Heart right ventricle (tissue), 16 donors: ENCODE results near the gene OR2T11. TPM values are rescaled to one million over a fixed set of nuclear protein-coding genes. Genes with fewer than 3 reads are reported as not detected.
"Not testable (repeated sequence)": the region's sequence is repeated elsewhere in the genome, so short reads cannot be mapped to it uniquely, and the experiment has no call there.

Experiments used
- ATAC-seq, 8 donors: fragments of 200-7000 bp; cut with Tn5 transposase; one replicate each; pipeline ENCODE4 v1.9.1; 2020; ENCODE audit warnings: mild to moderate bottlenecking in 8 of 8, moderate library complexity in 8 of 8, moderate number of reproducible peaks in 1 of 8
- DNase-seq, 2 donors: peaks; one replicate each; pipeline ENCODE4 v3.0.0-alpha.2; 2020
- H3K27ac ChIP-seq, 10 donors: fragments of 200-600 bp; sonication (generic) in 2 of 10; one replicate each; pipeline versions ENCODE4 v1.5.0 to v1.8.0; 2020 to 2022; ENCODE audit warnings: mild to moderate bottlenecking in 3 of 10
- H3K27me3 ChIP-seq, 7 donors: fragments of 200-600 bp; one replicate each; pipeline ENCODE4 v1.8.0; 2021 to 2022; ENCODE audit warnings: mild to moderate bottlenecking in 2 of 7
- H3K36me3 ChIP-seq, 9 donors: fragments of 200-600 bp; sonication (generic) in 1 of 9; one replicate each; pipeline versions ENCODE4 v1.5.0 to v1.8.0; 2020 to 2022; ENCODE audit warnings: mild to moderate bottlenecking in 2 of 9
- H3K4me1 ChIP-seq, 9 donors: fragments of 200-600 bp; sonication (generic) in 1 of 9; one replicate each; pipeline versions ENCODE4 v1.5.0 to v1.8.0; 2020 to 2022; ENCODE audit warnings: mild to moderate bottlenecking in 4 of 9
- H3K4me3 ChIP-seq, 10 donors: fragments of 200-600 bp; sonication (generic) in 2 of 10; one replicate each; pipeline versions ENCODE4 v1.5.0 to v1.8.0; 2020 to 2022; ENCODE audit warnings: mild to moderate bottlenecking in 7 of 10, moderate library complexity in 2 of 10
- H3K9me3 ChIP-seq, 11 donors: fragments of 200-600 bp in 10 of 11; sonication (generic) in 2 of 11; one replicate each; pipeline versions ENCODE4 v1.5.0 to v1.8.0; 2013 to 2022; ENCODE audit warnings: mild to moderate bottlenecking in 2 of 11, control low read depth in 1 of 11, moderate library complexity in 1 of 11
- WGBS, 2 donors: extraction: QIAGEN DNeasy Blood & Tissue Kit; methylation state at CpG; one replicate each; pipeline ENCODE4 v1.1.7; 2013; ENCODE audit warnings: inconsistent platforms in 1 of 2; 5-methylcytosine and 5-hydroxymethylcytosine counted together
- intact Hi-C, 10 donors: fragments of 100-400 bp; cut with DNase I; formaldehyde crosslinking; loops; one replicate each; pipeline versions ENCODE4 v1.11.1 to v1.14.2; 2022
- polyA plus RNA-seq, 2 donors: library from polyadenylated mRNA; stranded (reverse); fragments of 200-250 nt; gene quantifications; one replicate each; pipeline ENCODE4 v1.2.3, GENCODE V29; 2013
- total RNA-seq, 10 donors: library from RNA; stranded (reverse); fragmentation: NEBNext Ultra II Directional in 3 of 10; extraction: Animal tissue kit (Norgen Biotek cat#: 25700) in 3 of 10; gene quantifications; one replicate each; pipeline versions ENCODE4 v1.2.1 to v1.2.4, GENCODE V29; 2021 to 2023
- TF ChIP-seq, protein P1 (sequence below), 9 donors: fragments of 200-600 bp; sonication (generic) in 2 of 9; IDR thresholded peaks; one replicate each; pipeline versions ENCODE4 v1.5.0 to v1.8.0; 2021 to 2022; ENCODE audit warnings: antibody characterized with exemption in 9 of 9, mild to moderate bottlenecking in 5 of 9, moderate library complexity in 1 of 9
- donor health status: Arrhythmogenic right ventricular cardiomyopathy.
- donor health status: ischemic (EF 13 %, LVEDD 7.1; RV severe dilation, severe dysfunction).
- donor health status: healthy with polysubstance abuse.
- donor health status: DM: no; HTN: yes; CAD: no.
- donor health status: DM: no; HTN: no; CAD: no.
- donor health status: ischemic (EF 25% LVEDD 6.9; RV normal size, moderate dysfunction).
- donor health status: ischemic (EF 25% LVEDD 5.7; RV mildly dilated, moderate dysfunction).
- donor health status: healthy.
- donor health status: DM: yes; HTN: yes; CAD: no.
- donor health status: Ischemic cardiomyopathy.
- donor health status: ischemic (EF 35%, LVEDD 5.7; RV mildly dilated, moderate dysfunction).
- donor health status: nonischemic (EF 11% LVEDD 7.7; RV severe dilation, severe dysfunction).
- donor health status: DM: yes; HTN: yes; CAD: no.
- donor health status: PGD.
- donor health status: ischemic (EF 29% LVEDD 5.4; RV normal size, mild dysfunction).
- donor health status: nonischemic (EF 23%, LVEDD 6.1; RV moderate dilation, normal function).

The OR2T11 gene
- total and polyA plus RNA-seq, 12 donors: not detected

DNA sequence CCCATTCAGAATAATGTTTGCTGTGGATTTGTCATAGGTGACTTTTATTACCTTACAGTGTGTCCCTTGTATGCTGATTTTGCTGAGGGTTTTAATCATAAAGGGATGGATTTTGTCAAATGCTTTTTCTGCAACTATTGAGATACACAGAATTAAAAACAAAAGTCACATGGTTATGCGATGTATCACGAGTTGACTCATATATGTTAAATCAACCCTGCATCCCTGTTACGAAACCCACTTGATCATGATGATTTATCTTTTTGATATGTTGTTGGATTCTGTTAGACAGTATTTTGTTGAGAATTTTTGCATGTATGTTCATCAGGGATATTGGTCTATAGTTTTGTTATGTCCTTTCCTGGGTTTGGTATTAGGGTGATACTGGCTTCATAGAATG, 49.6 kb downstream of the OR2T11 start:
- Histone ChIP-seq H3K27me3 (no peaks in the 10 kb centered on the region), H3K9me3 (no peaks in the 10 kb centered on the region), H3K36me3 (no peaks in the 10 kb centered on the region), H3K27ac (no peak overlapping the region), H3K4me3 (no peak overlapping the region), H3K4me1 (no peaks in the 10 kb centered on the region)
- DNase-seq: no peak
- ATAC-seq: no peak
- TF ChIP-seq, protein P1, sequence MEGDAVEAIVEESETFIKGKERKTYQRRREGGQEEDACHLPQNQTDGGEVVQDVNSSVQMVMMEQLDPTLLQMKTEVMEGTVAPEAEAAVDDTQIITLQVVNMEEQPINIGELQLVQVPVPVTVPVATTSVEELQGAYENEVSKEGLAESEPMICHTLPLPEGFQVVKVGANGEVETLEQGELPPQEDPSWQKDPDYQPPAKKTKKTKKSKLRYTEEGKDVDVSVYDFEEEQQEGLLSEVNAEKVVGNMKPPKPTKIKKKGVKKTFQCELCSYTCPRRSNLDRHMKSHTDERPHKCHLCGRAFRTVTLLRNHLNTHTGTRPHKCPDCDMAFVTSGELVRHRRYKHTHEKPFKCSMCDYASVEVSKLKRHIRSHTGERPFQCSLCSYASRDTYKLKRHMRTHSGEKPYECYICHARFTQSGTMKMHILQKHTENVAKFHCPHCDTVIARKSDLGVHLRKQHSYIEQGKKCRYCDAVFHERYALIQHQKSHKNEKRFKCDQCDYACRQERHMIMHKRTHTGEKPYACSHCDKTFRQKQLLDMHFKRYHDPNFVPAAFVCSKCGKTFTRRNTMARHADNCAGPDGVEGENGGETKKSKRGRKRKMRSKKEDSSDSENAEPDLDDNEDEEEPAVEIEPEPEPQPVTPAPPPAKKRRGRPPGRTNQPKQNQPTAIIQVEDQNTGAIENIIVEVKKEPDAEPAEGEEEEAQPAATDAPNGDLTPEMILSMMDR (IDR thresholded peaks at IDR 0.05): no peak
- 74 to 75% methylated on average over 3 of the region's 3 CpGs for WGBS, 2 donors
- intact Hi-C loops: no loop called here

DNA sequence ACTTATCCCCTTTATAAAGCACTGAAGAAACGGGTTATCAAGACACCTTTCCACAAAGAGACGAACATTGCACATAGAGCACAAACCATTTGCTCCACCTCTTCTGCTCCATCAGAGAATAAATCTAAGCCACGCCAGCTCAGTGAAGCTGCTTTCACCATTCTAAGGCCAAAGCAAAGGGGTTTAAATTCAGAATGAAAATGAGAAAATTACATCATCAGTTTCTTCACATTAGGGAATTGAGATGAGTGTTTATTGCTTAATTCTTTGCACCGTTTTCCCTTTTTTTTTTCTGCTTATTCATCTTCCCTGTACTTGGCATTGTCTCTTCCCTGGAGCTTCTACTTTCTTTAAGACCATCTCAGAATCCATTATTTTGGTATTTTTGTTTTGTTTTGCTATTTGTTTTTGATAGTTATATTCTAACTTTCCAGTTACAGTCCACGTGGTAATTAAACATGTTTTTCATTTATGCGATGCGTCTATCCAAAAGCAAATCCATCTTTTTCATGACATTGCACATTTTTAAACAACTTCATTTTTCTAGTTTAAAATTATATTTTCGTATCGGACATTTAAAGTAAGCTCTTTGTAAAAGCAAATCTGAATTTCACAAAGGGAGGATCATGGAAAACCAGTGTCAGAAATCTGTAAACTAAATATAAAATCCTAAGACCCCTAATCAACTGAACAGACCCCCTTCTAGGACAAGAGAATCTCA, 58.5 kb downstream of the OR2T11 start:
- DNase-seq (no peak), ATAC-seq (no peak)
- Histone ChIP-seq H3K9me3 (peaks cover 0 to 8% (median 0%) of the 10 kb centered on the region in 11 donors), H3K36me3 (no peaks in the 10 kb centered on the region), H3K4me1 (no peaks in the 10 kb centered on the region), H3K27me3 (no peaks in the 10 kb centered on the region), H3K27ac (no peak overlapping the region), H3K4me3 (no peak overlapping the region)
- TF ChIP-seq, protein P1 (IDR thresholded peaks at IDR 0.05): no peak
- intact Hi-C loops: no loop called here
- WGBS, 2 donors: 77 to 79% methylated on average over 9 of the region's 9 CpGs

DNA sequence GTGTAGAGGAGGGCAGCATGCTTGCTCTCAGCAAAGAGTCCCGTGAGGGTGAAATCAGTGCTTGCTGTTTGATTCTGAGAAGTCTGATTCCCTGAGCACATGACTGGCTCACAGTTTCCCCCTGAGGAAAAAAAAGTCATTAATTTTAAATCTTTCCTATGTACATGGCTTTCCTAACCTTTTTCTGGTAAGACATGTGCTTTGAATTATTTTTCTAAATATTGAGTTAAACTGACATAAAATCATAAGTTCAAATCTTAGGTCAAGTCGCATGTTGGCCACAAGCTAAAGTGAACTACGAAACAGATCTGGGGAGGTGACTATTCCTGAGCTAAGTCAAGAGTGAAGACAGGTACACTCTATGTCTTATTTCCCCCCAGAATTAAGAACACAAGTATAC, 60.2 kb downstream of the OR2T11 start, which contains the start of gene OR2T34:
Gene OR2T34, minus strand, starts transcription at position 101 of the 400 bp plus-strand sequence. Its CDS starts 0 bp downstream, at position 101.
- H3K4me3 ChIP-seq, H3K27me3 ChIP-seq, H3K27ac ChIP-seq, H3K4me1 ChIP-seq, DNase-seq, H3K9me3 ChIP-seq, ATAC-seq, intact Hi-C loops, H3K36me3 ChIP-seq: not testable (repeated sequence)
- 81 to 87% methylated on average over 3 of the region's 3 CpGs for WGBS, 2 donors

DNA sequence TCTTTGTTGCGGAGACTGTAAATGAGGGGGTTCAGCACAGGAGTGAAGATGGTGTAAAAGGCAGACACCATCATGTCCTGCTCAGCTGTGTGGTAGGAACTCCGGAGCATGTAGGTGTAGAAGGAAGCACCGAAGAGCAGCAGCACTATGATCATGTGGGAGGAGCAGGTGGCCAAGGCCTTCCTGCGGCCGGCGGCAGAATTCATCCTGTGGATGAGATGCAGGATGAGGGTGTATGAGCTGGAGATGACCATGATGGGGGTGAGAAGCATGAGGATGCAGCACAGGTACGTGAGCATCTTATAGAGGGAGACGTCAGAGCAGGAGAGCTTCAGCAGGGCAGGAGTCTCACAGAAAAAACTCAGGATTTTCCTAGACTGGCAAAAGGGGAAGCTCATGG, 61.0 kb downstream of the OR2T11 start:
- WGBS, 2 donors: 77 to 86% methylated on average over 2 to 5 of the region's 8 CpGs
- H3K27me3 ChIP-seq, H3K4me3 ChIP-seq, H3K4me1 ChIP-seq, intact Hi-C loops, H3K36me3 ChIP-seq, DNase-seq, H3K27ac ChIP-seq, ATAC-seq, H3K9me3 ChIP-seq: not testable (repeated sequence)

Other genes with a start within 250 kb of the OR2T11 start
- not detected for gene OR2T1, start 232.0 kb downstream of the OR2T11 start, total RNA-seq
- gene OR2T1, start 232.0 kb downstream of the OR2T11 start, polyA plus RNA-seq: not detected
- not detected for gene OR2T2, start 189.5 kb downstream of the OR2T11 start, total RNA-seq
- gene OR2T2, start 189.5 kb downstream of the OR2T11 start, polyA plus RNA-seq: not detected
- not detected for gene OR2T3, start 161.7 kb downstream of the OR2T11 start, total RNA-seq
- gene OR2T3, start 161.7 kb downstream of the OR2T11 start, polyA plus RNA-seq: not detected
- gene OR2T5, start 146.5 kb downstream of the OR2T11 start, total RNA-seq: not detected
- not detected for gene OR2T5, start 146.5 kb downstream of the OR2T11 start, polyA plus RNA-seq
- gene OR2G6, start 127.0 kb downstream of the OR2T11 start, total RNA-seq: not detected
- gene OR2G6, start 127.0 kb downstream of the OR2T11 start, polyA plus RNA-seq: not detected
- not detected for gene OR2T29, start 72.3 kb downstream of the OR2T11 start, total RNA-seq
- not detected for gene OR2T29, start 72.3 kb downstream of the OR2T11 start, polyA plus RNA-seq
- gene OR2T34, start 60.3 kb downstream of the OR2T11 start, total RNA-seq: not detected
- gene OR2T34, start 60.3 kb downstream of the OR2T11 start, polyA plus RNA-seq: not detected
- not detected for gene OR2T10, start 37.4 kb downstream of the OR2T11 start, total RNA-seq
- not detected for gene OR2T10, start 37.4 kb downstream of the OR2T11 start, polyA plus RNA-seq
- gene OR2T35, start 10.2 kb upstream of the OR2T11 start, total RNA-seq: not detected
- gene OR2T35, start 10.2 kb upstream of the OR2T11 start, polyA plus RNA-seq: not detected
- not detected for gene OR2T27, start 20.4 kb upstream of the OR2T11 start, total RNA-seq
- gene OR2T27, start 20.4 kb upstream of the OR2T11 start, polyA plus RNA-seq: not detected
- gene OR14I1, start 67.7 kb upstream of the OR2T11 start, total RNA-seq: not detected
- not detected for gene OR14I1, start 67.7 kb upstream of the OR2T11 start, polyA plus RNA-seq
- not detected for gene LYPD8, start 120.7 kb upstream of the OR2T11 start, total RNA-seq
- gene LYPD8, start 120.7 kb upstream of the OR2T11 start, polyA plus RNA-seq: not detected
- gene SH3BP5L, start 190.8 kb upstream of the OR2T11 start, total RNA-seq: 10 to 100 TPM; 14.9 to 26.2 (median 18.0) TPM
- gene SH3BP5L, start 190.8 kb upstream of the OR2T11 start, polyA plus RNA-seq: 10 to 100 TPM; 19.2 to 30.5 TPM
- gene ZNF672, start 203.1 kb upstream of the OR2T11 start, total RNA-seq: 10 to 100 TPM; 31.9 to 44.4 (median 37.3) TPM
- gene ZNF672, start 203.1 kb upstream of the OR2T11 start, polyA plus RNA-seq: 10 to 100 TPM; 16.1 to 36.1 TPM
- 10 to 100 TPM in 9 of 10 donors, 1 to 10 TPM in 1; 7.1 to 26.5 (median 11.8) TPM for gene ZNF692, start 224.0 kb upstream of the OR2T11 start, total RNA-seq
- gene ZNF692, start 224.0 kb upstream of the OR2T11 start, polyA plus RNA-seq: 100 to 1,000 TPM in 1 of 2 donors, 10 to 100 TPM in 1; 23.0 to 102 TPM